Coronary artery (tissue), 2 donors: Measurements from ENCODE around the gene GABRR1.
"Not testable (repeated sequence)": the region's sequence is repeated elsewhere in the genome, so short reads cannot be mapped to it uniquely, and the experiment has no call there.

Experiments
- DNase-seq: peaks from one replicate; pipeline ENCODE4 v3.0.0-alpha.2; 2017; ENCODE audit warnings: low spot score
- H3K27ac ChIP-seq, 2 donors: fragments of 200-600 bp; sonication (generic); one replicate each; pipeline ENCODE4 v1.5.1; 2016 to 2019
- H3K4me3 ChIP-seq: fragments of 200-600 bp; sonication (generic); 2 replicates; pipeline ENCODE4 v1.5.1; 2016; ENCODE audit warnings: mild to moderate bottlenecking, moderate library complexity
- TF ChIP-seq, protein P1 (sequence below): fragments of 200-600 bp; sonication (generic); IDR thresholded peaks from one replicate; pipeline ENCODE4 v1.5.1; 2019; ENCODE audit warnings: antibody characterized with exemption

GABRR1 gene

GRCh38 chr6:89131599-89131998 lies 85.6 kb downstream of the GABRR1 start:
- TF ChIP-seq, protein P1, sequence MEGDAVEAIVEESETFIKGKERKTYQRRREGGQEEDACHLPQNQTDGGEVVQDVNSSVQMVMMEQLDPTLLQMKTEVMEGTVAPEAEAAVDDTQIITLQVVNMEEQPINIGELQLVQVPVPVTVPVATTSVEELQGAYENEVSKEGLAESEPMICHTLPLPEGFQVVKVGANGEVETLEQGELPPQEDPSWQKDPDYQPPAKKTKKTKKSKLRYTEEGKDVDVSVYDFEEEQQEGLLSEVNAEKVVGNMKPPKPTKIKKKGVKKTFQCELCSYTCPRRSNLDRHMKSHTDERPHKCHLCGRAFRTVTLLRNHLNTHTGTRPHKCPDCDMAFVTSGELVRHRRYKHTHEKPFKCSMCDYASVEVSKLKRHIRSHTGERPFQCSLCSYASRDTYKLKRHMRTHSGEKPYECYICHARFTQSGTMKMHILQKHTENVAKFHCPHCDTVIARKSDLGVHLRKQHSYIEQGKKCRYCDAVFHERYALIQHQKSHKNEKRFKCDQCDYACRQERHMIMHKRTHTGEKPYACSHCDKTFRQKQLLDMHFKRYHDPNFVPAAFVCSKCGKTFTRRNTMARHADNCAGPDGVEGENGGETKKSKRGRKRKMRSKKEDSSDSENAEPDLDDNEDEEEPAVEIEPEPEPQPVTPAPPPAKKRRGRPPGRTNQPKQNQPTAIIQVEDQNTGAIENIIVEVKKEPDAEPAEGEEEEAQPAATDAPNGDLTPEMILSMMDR, result no peak
- DNase-seq, result no peak
- Histone ChIP-seq H3K27ac (no peak overlapping the region), H3K4me3 (no peak overlapping the region)

DNA sequence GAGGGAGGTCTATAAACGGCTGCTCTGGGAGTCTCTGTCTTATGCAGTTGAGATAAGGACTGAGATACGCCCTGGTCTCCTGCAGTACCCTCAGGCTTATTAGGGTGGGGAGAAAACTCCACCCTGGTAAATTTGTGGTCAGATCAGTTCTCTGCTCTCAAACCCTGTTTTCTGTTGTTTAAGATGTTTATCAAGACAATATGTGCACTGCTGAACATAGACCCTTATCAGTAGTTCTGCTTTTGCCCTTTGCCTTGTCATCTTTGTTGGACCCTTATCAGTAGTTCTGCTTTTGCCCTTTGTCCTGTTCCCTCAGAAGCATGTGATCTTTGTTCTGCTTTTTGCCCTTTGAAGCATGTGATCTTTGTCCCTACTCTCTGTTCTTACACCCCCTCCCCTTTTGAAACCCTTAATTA lies 88.9 kb downstream of the GABRR1 start:
- H3K27ac ChIP-seq, H3K4me3 ChIP-seq, DNase-seq: not testable (repeated sequence)
